ENCODE measurements around the gene CCNG2. TPM values are rescaled to one million over a fixed set of nuclear protein-coding genes. Genes with fewer than 3 reads are reported as not detected.

The CCNG2 gene
- total and polyA plus RNA-seq, 10 of the 15 experiments (the other 5 are each of a cell fraction or from before 2014, with no cell fraction given), result 1.9 to 70.6 (median 5.9) TPM

- Histone ChIP-seq H3K4me1 (ENCODE audit: control insufficient read depth, insufficient read depth, low read length) (no peaks in the 10 kb centered on the region), H3K36me3 (ENCODE audit: control insufficient read depth in 2 of 2, insufficient read depth in 2 of 2, low read length in 1 of 2) (no peaks in the 10 kb centered on the region), H3K9ac (ENCODE audit: control insufficient read depth, insufficient read depth, low read length) (no peak overlapping the region), H3K27ac (ENCODE audit: control insufficient read depth, insufficient read depth) (no peak overlapping the region), H3K9me3 (replicated peaks; ENCODE audit: control insufficient read depth, insufficient read depth, low read length) (no peaks in the 10 kb centered on the region), H3K4me2 (ENCODE audit: control insufficient read depth, insufficient read depth) (no peak overlapping the region), H3K4me3 (no peak overlapping the region), H2AFZ (ENCODE audit: control insufficient read depth, low read depth, low read length) (no peak overlapping the region), H3K27me3 (replicated peaks in 1 of 2; ENCODE audit: control insufficient read depth in 2 of 2, insufficient read depth in 2 of 2, low read length in 1 of 2) (0 out of 4 replicates have a peak, but pooled peaks cover 0 to 4% of the 10 kb centered on the region in 2 experiments), H4K20me1 (ENCODE audit: control insufficient read depth, insufficient read depth) (no peaks in the 10 kb centered on the region), H3K79me2 (ENCODE audit: control insufficient read depth, insufficient read depth, low read length) (no peaks in the 10 kb centered on the region)
- BruUV-seq (replicated peaks), result no TSS peak
- ChIA-PET CTCF (no interaction called here), SMC1A (ENCODE audit: uncharacterized antibody, unreplicated experiment) (no interaction called here), POLR2A (interaction anchor here (0.6 kb wide), 1 partner anchor 399 kb away, joined by 7 read pairs; no protein-coding TSS in a partner anchor), RAD21 (ENCODE audit: unreplicated experiment) (no interaction called here)
- intact Hi-C loops (cut with micrococcal nuclease; ENCODE audit: unreplicated experiment) (no loop called here), in situ Hi-C loops (cut with MboI) (no loop called here)
- FAIRE-seq (no peak), ATAC-seq (no peak), DNase-seq (ENCODE audit: low read depth, low spot score) (no peak)
- WGBS (ENCODE audit: insufficient coverage, insufficient replicate concordance, low lambda C conversion rate, missing lambda C conversion rate), result 0% methylated on average over 1 of the region's 1 CpG
- TF ChIP-seq RELB (IDR thresholded peaks at IDR 0.05; ENCODE audit: low read depth), result no peak
- TF ChIP-seq EZH2 (IDR thresholded peaks at IDR 0.05; ENCODE audit: borderline replicate concordance, control insufficient read depth, low read depth, low read length), result no peak
- no peak for TF ChIP-seq NRF1 (conservative IDR thresholded peaks at IDR 0.05; ENCODE audit: low read depth, low read length)
- no peak for TF ChIP-seq CHD4 (IDR thresholded peaks at IDR 0.05)
- no peak for TF ChIP-seq SMC3 (IDR thresholded peaks at IDR 0.05; ENCODE audit: borderline replicate concordance, low read length)
- TF ChIP-seq USF1 (IDR thresholded peaks at IDR 0.05; ENCODE audit: borderline replicate concordance, extremely low read length, insufficient read depth, low read depth, low read length), result no peak
- TF ChIP-seq, protein P1, sequence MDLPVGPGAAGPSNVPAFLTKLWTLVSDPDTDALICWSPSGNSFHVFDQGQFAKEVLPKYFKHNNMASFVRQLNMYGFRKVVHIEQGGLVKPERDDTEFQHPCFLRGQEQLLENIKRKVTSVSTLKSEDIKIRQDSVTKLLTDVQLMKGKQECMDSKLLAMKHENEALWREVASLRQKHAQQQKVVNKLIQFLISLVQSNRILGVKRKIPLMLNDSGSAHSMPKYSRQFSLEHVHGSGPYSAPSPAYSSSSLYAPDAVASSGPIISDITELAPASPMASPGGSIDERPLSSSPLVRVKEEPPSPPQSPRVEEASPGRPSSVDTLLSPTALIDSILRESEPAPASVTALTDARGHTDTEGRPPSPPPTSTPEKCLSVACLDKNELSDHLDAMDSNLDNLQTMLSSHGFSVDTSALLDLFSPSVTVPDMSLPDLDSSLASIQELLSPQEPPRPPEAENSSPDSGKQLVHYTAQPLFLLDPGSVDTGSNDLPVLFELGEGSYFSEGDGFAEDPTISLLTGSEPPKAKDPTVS (IDR thresholded peaks at IDR 0.05; ENCODE audit: low read depth, low read length), result no peak
- TF ChIP-seq FOXK2 (IDR thresholded peaks at IDR 0.05), result no peak
- no peak for TF ChIP-seq ETV6 (conservative IDR thresholded peaks at IDR 0.05 in 1 of 2, IDR thresholded peaks at IDR 0.05 in 1 of 2; ENCODE audit: borderline replicate concordance in 1 of 2, low read depth in 1 of 2)
- no peak for TF ChIP-seq CBX5 (IDR thresholded peaks at IDR 0.05; ENCODE audit: low read depth)
- TF ChIP-seq BRCA1 (IDR thresholded peaks at IDR 0.05; ENCODE audit: low read depth, low read length), result no peak
- TF ChIP-seq MYB (IDR thresholded peaks at IDR 0.05; ENCODE audit: borderline replicate concordance, low read depth, low read length), result no peak
- TF ChIP-seq NFXL1 (IDR thresholded peaks at IDR 0.05; ENCODE audit: borderline replicate concordance), result no peak
- TF ChIP-seq BHLHE40 (IDR thresholded peaks at IDR 0.05; ENCODE audit: borderline replicate concordance in 1 of 2, low read depth in 2 of 2, low read length in 1 of 2), result no peak
- TF ChIP-seq SUPT20H (IDR thresholded peaks at IDR 0.05; ENCODE audit: borderline replicate concordance, control insufficient read depth, low read depth, low read length), result no peak
- no peak for TF ChIP-seq IKZF2 (IDR thresholded peaks at IDR 0.05)
- TF ChIP-seq TCF7 (IDR thresholded peaks at IDR 0.05; ENCODE audit: borderline replicate concordance), result no peak
- TF ChIP-seq MEF2B (IDR thresholded peaks at IDR 0.05; ENCODE audit: partially characterized antibody, poor library complexity, severe bottlenecking), result no peak
- TF ChIP-seq PKNOX1 (IDR thresholded peaks at IDR 0.05), result no peak
Observed at GRCh38 chr4:77217526-77217925, 60.5 kb downstream of the CCNG2 start.

Data from GM12878 (cell line).